Measurements from ENCODE around the gene TMEM203. TPM values are rescaled to one million over a fixed set of nuclear protein-coding genes. Genes with fewer than 3 reads are reported as not detected.

Gene TMEM203
- total and polyA plus RNA-seq, 2 of the 13 experiments (the other 11 are each of a cell fraction or from before 2014, with no cell fraction given), result 23.4 to 36.7 TPM

DNA sequence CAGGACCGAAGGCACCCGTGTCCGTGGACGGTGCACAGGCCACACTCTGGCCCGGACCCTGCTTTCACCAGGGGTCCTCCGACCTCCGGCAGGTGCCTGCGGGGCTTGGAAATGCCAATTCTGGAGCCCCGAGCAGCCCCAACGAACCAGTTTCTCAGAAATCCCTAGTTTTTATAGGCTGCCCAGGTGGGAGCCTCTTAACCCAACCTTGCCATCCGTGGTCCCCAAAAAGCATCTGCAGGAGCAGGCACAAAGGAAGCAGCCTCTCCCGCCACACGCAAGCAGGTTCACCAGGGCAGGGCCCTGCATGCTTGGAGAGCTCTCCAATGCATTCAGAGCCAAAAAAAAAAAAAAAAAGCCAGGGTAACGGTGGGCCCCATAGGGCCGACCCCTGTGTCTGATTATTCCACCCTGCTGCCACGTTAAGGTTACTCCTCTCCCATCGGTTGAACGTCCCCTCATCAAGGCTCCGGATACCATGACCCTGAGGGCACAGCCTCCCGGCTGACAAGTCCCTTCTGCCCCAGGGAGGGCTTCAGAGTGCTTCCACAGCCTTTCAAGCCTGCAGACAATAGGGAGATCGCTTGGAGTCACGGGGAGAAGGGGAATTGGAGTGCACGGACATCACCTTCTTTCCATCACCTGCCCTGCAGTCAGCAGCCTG, 4.1 kb downstream of the TMEM203 start (continued):
- TF ChIP-seq, protein P1, sequence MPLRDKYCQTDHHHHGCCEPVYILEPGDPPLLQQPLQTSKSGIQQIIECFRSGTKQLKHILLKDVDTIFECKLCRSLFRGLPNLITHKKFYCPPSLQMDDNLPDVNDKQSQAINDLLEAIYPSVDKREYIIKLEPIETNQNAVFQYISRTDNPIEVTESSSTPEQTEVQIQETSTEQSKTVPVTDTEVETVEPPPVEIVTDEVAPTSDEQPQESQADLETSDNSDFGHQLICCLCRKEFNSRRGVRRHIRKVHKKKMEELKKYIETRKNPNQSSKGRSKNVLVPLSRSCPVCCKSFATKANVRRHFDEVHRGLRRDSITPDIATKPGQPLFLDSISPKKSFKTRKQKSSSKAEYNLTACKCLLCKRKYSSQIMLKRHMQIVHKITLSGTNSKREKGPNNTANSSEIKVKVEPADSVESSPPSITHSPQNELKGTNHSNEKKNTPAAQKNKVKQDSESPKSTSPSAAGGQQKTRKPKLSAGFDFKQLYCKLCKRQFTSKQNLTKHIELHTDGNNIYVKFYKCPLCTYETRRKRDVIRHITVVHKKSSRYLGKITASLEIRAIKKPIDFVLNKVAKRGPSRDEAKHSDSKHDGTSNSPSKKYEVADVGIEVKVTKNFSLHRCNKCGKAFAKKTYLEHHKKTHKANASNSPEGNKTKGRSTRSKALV (CRISPR knock-in tag; IDR thresholded peaks at IDR 0.05), result no peak; the same call in 1 of the 2 replicates
- TF ChIP-seq RAD51 (IDR thresholded peaks at IDR 0.05; ENCODE audit: borderline replicate concordance) (no peak), SALL1 (CRISPR knock-in tag; IDR thresholded peaks at IDR 0.05) (no peak), TCF12 (IDR thresholded peaks at IDR 0.05) (no peak), TCF12 (CRISPR knock-in tag; IDR thresholded peaks at IDR 0.05) (no peak), ZNF251 (CRISPR knock-in tag; IDR thresholded peaks at IDR 0.05) (no peak), RAD21 (CRISPR knock-in tag; IDR thresholded peaks at IDR 0.05) (peak; percentile 49; the same call in 1 of the 2 replicates)
- TF ChIP-seq, protein P2, sequence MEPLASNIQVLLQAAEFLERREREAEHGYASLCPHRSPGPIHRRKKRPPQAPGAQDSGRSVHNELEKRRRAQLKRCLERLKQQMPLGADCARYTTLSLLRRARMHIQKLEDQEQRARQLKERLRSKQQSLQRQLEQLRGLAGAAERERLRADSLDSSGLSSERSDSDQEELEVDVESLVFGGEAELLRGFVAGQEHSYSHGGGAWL (CRISPR knock-in tag; IDR thresholded peaks at IDR 0.05), result peak; percentile 1; the same call in 1 of the 2 replicates
- TF ChIP-seq, protein P3, sequence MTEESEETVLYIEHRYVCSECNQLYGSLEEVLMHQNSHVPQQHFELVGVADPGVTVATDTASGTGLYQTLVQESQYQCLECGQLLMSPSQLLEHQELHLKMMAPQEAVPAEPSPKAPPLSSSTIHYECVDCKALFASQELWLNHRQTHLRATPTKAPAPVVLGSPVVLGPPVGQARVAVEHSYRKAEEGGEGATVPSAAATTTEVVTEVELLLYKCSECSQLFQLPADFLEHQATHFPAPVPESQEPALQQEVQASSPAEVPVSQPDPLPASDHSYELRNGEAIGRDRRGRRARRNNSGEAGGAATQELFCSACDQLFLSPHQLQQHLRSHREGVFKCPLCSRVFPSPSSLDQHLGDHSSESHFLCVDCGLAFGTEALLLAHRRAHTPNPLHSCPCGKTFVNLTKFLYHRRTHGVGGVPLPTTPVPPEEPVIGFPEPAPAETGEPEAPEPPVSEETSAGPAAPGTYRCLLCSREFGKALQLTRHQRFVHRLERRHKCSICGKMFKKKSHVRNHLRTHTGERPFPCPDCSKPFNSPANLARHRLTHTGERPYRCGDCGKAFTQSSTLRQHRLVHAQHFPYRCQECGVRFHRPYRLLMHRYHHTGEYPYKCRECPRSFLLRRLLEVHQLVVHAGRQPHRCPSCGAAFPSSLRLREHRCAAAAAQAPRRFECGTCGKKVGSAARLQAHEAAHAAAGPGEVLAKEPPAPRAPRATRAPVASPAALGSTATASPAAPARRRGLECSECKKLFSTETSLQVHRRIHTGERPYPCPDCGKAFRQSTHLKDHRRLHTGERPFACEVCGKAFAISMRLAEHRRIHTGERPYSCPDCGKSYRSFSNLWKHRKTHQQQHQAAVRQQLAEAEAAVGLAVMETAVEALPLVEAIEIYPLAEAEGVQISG (CRISPR knock-in tag; IDR thresholded peaks at IDR 0.05), result no peak
- TF ChIP-seq, protein P4, sequence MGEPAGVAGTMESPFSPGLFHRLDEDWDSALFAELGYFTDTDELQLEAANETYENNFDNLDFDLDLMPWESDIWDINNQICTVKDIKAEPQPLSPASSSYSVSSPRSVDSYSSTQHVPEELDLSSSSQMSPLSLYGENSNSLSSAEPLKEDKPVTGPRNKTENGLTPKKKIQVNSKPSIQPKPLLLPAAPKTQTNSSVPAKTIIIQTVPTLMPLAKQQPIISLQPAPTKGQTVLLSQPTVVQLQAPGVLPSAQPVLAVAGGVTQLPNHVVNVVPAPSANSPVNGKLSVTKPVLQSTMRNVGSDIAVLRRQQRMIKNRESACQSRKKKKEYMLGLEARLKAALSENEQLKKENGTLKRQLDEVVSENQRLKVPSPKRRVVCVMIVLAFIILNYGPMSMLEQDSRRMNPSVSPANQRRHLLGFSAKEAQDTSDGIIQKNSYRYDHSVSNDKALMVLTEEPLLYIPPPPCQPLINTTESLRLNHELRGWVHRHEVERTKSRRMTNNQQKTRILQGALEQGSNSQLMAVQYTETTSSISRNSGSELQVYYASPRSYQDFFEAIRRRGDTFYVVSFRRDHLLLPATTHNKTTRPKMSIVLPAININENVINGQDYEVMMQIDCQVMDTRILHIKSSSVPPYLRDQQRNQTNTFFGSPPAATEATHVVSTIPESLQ (CRISPR knock-in tag; conservative IDR thresholded peaks at IDR 0.05), result no peak
- TF ChIP-seq, protein P5, sequence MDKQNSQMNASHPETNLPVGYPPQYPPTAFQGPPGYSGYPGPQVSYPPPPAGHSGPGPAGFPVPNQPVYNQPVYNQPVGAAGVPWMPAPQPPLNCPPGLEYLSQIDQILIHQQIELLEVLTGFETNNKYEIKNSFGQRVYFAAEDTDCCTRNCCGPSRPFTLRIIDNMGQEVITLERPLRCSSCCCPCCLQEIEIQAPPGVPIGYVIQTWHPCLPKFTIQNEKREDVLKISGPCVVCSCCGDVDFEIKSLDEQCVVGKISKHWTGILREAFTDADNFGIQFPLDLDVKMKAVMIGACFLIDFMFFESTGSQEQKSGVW (CRISPR knock-in tag; IDR thresholded peaks at IDR 0.05; ENCODE audit: borderline replicate concordance), result no peak
- TF ChIP-seq, protein P6, sequence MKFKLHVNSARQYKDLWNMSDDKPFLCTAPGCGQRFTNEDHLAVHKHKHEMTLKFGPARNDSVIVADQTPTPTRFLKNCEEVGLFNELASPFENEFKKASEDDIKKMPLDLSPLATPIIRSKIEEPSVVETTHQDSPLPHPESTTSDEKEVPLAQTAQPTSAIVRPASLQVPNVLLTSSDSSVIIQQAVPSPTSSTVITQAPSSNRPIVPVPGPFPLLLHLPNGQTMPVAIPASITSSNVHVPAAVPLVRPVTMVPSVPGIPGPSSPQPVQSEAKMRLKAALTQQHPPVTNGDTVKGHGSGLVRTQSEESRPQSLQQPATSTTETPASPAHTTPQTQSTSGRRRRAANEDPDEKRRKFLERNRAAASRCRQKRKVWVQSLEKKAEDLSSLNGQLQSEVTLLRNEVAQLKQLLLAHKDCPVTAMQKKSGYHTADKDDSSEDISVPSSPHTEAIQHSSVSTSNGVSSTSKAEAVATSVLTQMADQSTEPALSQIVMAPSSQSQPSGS (CRISPR knock-in tag; IDR thresholded peaks at IDR 0.05), result no peak
